ENCODE measurements around the gene STING1. TPM values are rescaled to one million over a fixed set of nuclear protein-coding genes. Genes with fewer than 3 reads are reported as not detected.

Gene STING1
- total and polyA plus RNA-seq, 3 donors from 2014 or later, result 14.2 to 22.4 (median 18.6) TPM

DNA sequence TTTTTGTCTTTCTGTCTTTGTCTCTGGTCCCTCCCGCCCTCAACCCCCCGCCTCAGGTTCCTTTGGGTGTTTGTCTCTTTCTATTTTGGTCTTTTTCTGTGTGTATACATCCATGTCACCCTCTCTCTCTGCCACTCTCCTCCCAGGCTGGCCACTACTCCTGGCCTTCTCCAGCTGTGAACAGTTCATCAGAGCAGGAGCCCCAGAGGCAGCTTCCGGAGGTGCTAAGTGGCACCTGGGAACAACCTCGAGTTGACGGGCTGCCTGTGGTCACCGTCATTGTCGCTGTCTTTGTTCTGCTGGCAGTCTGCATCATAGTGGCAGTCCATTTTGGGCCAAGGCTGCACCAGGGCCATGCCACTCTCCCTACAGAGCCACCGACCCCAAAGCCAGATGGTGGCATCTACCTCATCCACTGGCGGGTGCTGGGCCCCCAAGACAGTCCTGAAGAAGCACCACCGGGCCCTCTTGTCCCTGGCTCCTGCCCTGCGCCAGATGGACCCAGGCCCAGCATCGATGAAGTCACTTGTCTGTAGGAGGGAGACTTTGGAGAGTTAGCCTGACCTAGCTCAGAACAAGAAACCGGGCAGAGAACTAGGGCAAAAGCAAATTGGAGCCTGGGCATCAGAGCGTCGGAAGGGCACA lies 10.1 kb downstream of the STING1 start:
- no peak overlapping the region for H3K4me3 ChIP-seq
- TF ChIP-seq POLR2A (IDR thresholded peaks at IDR 0.05), result no peak
- TF ChIP-seq, protein P1, sequence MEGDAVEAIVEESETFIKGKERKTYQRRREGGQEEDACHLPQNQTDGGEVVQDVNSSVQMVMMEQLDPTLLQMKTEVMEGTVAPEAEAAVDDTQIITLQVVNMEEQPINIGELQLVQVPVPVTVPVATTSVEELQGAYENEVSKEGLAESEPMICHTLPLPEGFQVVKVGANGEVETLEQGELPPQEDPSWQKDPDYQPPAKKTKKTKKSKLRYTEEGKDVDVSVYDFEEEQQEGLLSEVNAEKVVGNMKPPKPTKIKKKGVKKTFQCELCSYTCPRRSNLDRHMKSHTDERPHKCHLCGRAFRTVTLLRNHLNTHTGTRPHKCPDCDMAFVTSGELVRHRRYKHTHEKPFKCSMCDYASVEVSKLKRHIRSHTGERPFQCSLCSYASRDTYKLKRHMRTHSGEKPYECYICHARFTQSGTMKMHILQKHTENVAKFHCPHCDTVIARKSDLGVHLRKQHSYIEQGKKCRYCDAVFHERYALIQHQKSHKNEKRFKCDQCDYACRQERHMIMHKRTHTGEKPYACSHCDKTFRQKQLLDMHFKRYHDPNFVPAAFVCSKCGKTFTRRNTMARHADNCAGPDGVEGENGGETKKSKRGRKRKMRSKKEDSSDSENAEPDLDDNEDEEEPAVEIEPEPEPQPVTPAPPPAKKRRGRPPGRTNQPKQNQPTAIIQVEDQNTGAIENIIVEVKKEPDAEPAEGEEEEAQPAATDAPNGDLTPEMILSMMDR (IDR thresholded peaks at IDR 0.05), result no peak
- intact Hi-C loops (cut with DNase I; ENCODE audit: low total_unique reads), result no loop called here
- no peaks in the 10 kb centered on the region for H3K4me1 ChIP-seq
- 88 to 91% methylated on average over 14 to 15 of the region's 15 CpGs for WGBS, 2 donors
- no peak overlapping the region for H3K27ac ChIP-seq
- H3K36me3 ChIP-seq (ENCODE audit: low read depth, missing control alignments), result no peaks in the 10 kb centered on the region
- no peaks in the 10 kb centered on the region for H3K9me3 ChIP-seq
- H3K27me3 ChIP-seq, result no peaks in the 10 kb centered on the region
- DNase-seq, result no peak

DNA sequence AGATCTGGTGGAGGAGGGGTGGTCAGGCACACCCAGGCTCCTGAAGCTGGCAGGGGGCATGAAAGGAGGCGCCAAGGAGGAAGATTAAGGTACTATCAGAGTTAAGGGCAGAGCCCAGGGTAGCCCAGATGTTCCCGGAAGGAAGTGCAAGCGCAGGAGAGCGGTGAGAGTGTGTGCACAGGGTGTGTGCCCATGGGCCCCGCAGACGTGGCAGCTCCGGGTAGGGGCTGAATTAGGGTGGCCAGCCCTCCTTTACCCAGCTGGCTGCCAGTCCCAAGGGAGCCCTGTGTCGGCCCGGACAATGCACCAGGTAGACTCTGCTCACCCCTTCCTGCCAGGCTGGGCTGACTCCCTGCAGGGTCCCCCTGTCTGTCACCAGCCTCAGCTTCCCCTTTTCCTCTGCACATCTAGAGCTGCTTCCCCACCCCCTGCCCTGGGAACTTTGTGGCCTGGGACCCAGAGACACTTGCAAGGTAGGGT lies 11.7 kb downstream of the STING1 start, which contains the start of gene SMIM33:
Gene SMIM33, plus strand, starts transcription at position 184 of the 480 bp plus-strand sequence. Its CDS starts 118 bp downstream, at position 302.
- H3K36me3 ChIP-seq (ENCODE audit: low read depth, missing control alignments), result no peaks in the 10 kb centered on the region
- no peak for DNase-seq
- no peaks in the 10 kb centered on the region for H3K4me1 ChIP-seq
- 73 to 78% methylated on average over 9 of the region's 9 CpGs for WGBS, 2 donors
- intact Hi-C loops (cut with DNase I; ENCODE audit: low total_unique reads), result no loop called here
- H3K4me3 ChIP-seq, result no peak within 1 kb of the TSS
- no peak within 1 kb of the TSS for H3K27ac ChIP-seq
- H3K27me3 ChIP-seq, result no peaks in the 10 kb centered on the region
- no peaks in the 10 kb centered on the region for H3K9me3 ChIP-seq
- TF ChIP-seq POLR2A (IDR thresholded peaks at IDR 0.05), result no peak
- TF ChIP-seq, protein P1 (IDR thresholded peaks at IDR 0.05), result no peak

DNA sequence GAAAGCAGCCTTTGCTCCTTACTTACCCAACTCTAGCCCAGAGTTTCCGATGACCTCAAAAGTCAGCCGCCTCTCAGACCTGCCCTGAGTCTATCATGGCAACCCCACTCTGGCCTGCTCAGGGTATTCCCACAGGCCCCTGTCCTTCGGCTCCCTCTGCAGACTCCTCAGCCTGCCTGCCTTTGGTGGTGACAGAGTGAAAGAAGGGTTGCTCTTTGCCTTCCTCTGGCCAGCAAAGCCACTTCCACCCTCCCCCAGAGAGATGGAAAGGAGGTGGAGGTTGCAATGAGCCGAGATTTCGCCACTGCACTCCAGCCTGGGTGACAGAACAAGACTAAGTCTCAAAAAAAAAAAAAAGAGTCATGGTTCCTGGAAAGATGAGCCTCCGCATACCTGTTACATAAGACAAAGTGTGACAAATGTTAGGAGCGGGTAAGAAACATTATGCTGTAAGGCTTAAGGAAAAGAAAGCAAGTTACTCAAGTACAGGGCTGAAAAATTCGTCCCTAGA lies 14.1 kb downstream of the STING1 start:
- no peaks in the 10 kb centered on the region for H3K9me3 ChIP-seq
- no peaks in the 10 kb centered on the region for H3K36me3 ChIP-seq (ENCODE audit: low read depth, missing control alignments)
- no peak overlapping the region for H3K27ac ChIP-seq
- no peaks in the 10 kb centered on the region for H3K27me3 ChIP-seq
- no peak for DNase-seq
- intact Hi-C loops (cut with DNase I; ENCODE audit: low total_unique reads), result no loop called here
- no peaks in the 10 kb centered on the region for H3K4me1 ChIP-seq
- TF ChIP-seq, protein P1 (IDR thresholded peaks at IDR 0.05), result no peak
- TF ChIP-seq POLR2A (IDR thresholded peaks at IDR 0.05), result no peak
- 84 to 88% methylated on average over 8 of the region's 8 CpGs for WGBS, 2 donors
- no peak overlapping the region for H3K4me3 ChIP-seq

DNA sequence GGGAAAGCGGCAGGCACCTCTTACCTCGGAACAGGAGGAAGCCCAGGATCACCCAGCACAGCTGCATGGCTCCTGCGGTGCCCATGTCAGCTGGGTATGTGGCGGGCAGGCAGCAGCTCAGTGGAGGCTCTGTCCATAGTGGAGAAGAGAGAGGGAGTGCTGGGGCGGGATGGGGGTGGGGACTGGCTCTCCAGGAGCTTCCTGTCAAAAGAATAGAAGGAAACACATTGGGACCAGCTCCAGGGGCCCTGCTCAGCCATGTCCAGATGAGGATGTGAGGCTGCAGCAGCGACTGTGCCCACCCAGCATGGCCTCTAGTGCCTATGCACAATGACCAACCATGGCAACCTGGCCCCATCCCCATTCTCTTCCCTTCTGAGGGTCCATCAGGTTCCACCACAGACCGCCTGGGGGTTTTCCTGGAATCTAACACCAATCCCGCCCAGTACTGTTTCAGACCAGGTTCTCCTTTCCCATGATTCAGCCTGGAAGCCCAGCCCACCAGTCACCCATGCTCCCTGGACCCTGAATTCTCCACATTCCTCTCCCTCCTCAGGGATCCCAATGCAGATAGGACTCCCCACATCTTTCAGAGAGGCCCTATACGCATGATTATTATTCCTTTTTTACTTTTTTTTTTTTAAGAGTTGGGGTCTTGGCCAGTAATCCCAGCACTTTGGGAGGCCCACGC lies 19.8 kb downstream of the STING1 start, which contains the start of gene ECSCR:
Gene ECSCR, minus strand, starts transcription at position 158 of the 691 bp plus-strand sequence. Its CDS starts 73 bp downstream, at position 85.
- DNase-seq, result no peak
- Histone ChIP-seq H3K4me3 (no peak within 1 kb of the TSS), H3K27me3 (no peaks in the 10 kb centered on the region), H3K4me1 (no peaks in the 10 kb centered on the region), H3K27ac (no peak within 1 kb of the TSS), H3K36me3 (ENCODE audit: low read depth, missing control alignments) (no peaks in the 10 kb centered on the region), H3K9me3 (no peaks in the 10 kb centered on the region)
- 79 to 84% methylated on average over 8 to 10 of the region's 10 CpGs for WGBS, 2 donors
- intact Hi-C loops (cut with DNase I; ENCODE audit: low total_unique reads), result no loop called here
- TF ChIP-seq, protein P1 (IDR thresholded peaks at IDR 0.05), result no peak
- TF ChIP-seq POLR2A (IDR thresholded peaks at IDR 0.05), result no peak

Data from testis (tissue), 3 donors.